Effector memory CD4-positive, alpha-beta T cell (primary cell): Measurements from ENCODE around the gene ERAS.
"Not testable (repeated sequence)": the region's sequence is repeated elsewhere in the genome, so short reads cannot be mapped to it uniquely, and the experiment has no call there.

ENCODE experiments used
- DNase-seq, 3 donors: peaks; one replicate each; pipeline ENCODE4 v3.0.0-alpha.2; 2020
- H3K27ac ChIP-seq: 2 replicates; pipeline ENCODE4 v1.7.0; 2013; ENCODE audit warnings: mild to moderate bottlenecking, low read length, moderate library complexity; ENCODE audit not compliant: insufficient read depth, poor library complexity, severe bottlenecking
- H3K27me3 ChIP-seq: replicated peaks from 2 replicates; pipeline ENCODE4 v1.7.0; 2013; ENCODE audit warnings: mild to moderate bottlenecking, low read length; ENCODE audit not compliant: insufficient read depth, control insufficient read depth, poor library complexity, severe bottlenecking
- H3K36me3 ChIP-seq: 2 replicates; pipeline ENCODE4 v1.7.0; 2013; ENCODE audit warnings: mild to moderate bottlenecking, low read length, moderate library complexity; ENCODE audit not compliant: control insufficient read depth, insufficient read depth
- H3K4me1 ChIP-seq: 2 replicates; pipeline ENCODE4 v1.7.0; 2013; ENCODE audit warnings: low read length, mild to moderate bottlenecking; ENCODE audit not compliant: control insufficient read depth, insufficient read depth, poor library complexity, severe bottlenecking
- H3K4me3 ChIP-seq: 2 replicates; pipeline ENCODE4 v1.7.0; 2013; ENCODE audit warnings: low read length, low read depth, mild to moderate bottlenecking; ENCODE audit not compliant: insufficient read depth, poor library complexity, severe bottlenecking
- H3K9me3 ChIP-seq: 2 replicates; pipeline ENCODE4 v1.7.0; 2013; ENCODE audit warnings: mild to moderate bottlenecking, low read length, moderate library complexity; ENCODE audit not compliant: control insufficient read depth

Gene ERAS

GRCh38 chrX:48854121-48854804, 27.9 kb downstream of the ERAS start:
- not testable (repeated sequence) for H3K4me3 ChIP-seq

DNA sequence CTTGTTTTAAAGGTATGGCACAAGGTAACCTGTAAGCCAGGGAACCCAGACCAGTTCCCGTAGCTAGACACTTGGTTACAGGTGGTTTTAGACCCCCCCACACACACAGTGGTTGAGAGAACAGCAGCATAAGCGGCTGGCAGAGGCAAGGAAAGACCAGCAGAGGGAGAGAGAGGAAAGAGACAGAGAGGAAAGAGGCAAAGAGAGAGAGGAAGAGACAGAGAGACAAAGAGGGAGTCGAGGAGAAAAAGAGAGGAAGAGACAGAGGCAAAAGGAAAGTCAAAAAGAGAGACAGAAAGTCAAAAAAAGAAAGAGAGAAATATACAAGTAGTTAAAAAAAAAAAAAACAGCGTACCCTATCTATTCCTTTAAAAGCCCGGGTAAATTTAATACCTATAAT, 28.6 kb downstream of the ERAS start:
- H3K36me3 ChIP-seq = no peaks in the 10 kb centered on the region
- no peaks in the 10 kb centered on the region for H3K27me3 ChIP-seq
- H3K9me3 ChIP-seq = no peaks in the 10 kb centered on the region
- no peak overlapping the region for H3K27ac ChIP-seq
- no peaks in the 10 kb centered on the region for H3K4me1 ChIP-seq
- DNase-seq = no peak
- H3K4me3 ChIP-seq = no peak overlapping the region

More at GRCh38 chrX:48854121-48854804, 27.9 kb downstream of the ERAS start:
- H3K36me3 ChIP-seq, DNase-seq, H3K27me3 ChIP-seq, H3K9me3 ChIP-seq, H3K27ac ChIP-seq, H3K4me1 ChIP-seq: not testable (repeated sequence)

GRCh38 chrX:48864210-48864609, 37.9 kb downstream of the ERAS start:
- no peak overlapping the region for H3K4me3 ChIP-seq
- no peaks in the 10 kb centered on the region for H3K27me3 ChIP-seq
- no peak for DNase-seq
- H3K9me3 ChIP-seq = no peaks in the 10 kb centered on the region
- H3K36me3 ChIP-seq = no peaks in the 10 kb centered on the region
- H3K4me1 ChIP-seq = no peaks in the 10 kb centered on the region
- H3K27ac ChIP-seq = no peak overlapping the region

- not testable (repeated sequence) for H3K27ac ChIP-seq, H3K4me3 ChIP-seq, H3K9me3 ChIP-seq, DNase-seq, H3K27me3 ChIP-seq, H3K36me3 ChIP-seq, H3K4me1 ChIP-seq
These were observed 45.7 kb downstream of the ERAS start for GRCh38 chrX:48872017-48872416.

- H3K36me3 ChIP-seq, H3K27me3 ChIP-seq, H3K27ac ChIP-seq, H3K9me3 ChIP-seq, H3K4me3 ChIP-seq, DNase-seq, H3K4me1 ChIP-seq: not testable (repeated sequence)
These were observed 50.6 kb downstream of the ERAS start for GRCh38 chrX:48876944-48877343.
